ENCODE results near the gene PAX8.
"Not testable (repeated sequence)": the region's sequence is repeated elsewhere in the genome, so short reads cannot be mapped to it uniquely, and the experiment has no call there.

DNA sequence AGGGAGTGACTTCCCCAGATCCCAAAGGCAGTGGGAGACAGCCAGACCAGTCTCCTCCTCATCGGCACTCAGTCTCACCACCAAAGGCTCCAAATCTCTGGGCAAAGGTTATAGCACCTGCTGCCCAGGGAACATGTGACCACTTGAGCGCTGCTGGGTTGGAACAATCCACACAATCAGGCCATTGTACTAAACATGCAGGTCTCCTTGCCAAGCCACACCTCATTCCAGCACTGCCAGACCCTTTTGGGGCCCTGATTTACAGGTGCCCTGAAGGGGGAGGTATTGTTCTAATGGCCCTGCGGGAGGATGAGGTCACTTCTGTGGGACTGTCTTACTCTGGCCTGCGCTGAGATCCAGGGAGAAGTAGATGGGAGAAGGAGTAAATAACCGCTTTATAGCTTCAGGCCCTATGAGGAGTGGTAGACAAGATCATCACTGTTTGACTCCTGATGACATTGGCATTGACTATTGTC lies 10.0 kb upstream of the PAX8 start:
- TF ChIP-seq, protein P1, sequence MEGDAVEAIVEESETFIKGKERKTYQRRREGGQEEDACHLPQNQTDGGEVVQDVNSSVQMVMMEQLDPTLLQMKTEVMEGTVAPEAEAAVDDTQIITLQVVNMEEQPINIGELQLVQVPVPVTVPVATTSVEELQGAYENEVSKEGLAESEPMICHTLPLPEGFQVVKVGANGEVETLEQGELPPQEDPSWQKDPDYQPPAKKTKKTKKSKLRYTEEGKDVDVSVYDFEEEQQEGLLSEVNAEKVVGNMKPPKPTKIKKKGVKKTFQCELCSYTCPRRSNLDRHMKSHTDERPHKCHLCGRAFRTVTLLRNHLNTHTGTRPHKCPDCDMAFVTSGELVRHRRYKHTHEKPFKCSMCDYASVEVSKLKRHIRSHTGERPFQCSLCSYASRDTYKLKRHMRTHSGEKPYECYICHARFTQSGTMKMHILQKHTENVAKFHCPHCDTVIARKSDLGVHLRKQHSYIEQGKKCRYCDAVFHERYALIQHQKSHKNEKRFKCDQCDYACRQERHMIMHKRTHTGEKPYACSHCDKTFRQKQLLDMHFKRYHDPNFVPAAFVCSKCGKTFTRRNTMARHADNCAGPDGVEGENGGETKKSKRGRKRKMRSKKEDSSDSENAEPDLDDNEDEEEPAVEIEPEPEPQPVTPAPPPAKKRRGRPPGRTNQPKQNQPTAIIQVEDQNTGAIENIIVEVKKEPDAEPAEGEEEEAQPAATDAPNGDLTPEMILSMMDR (IDR thresholded peaks at IDR 0.05) = not testable (repeated sequence)
- TF ChIP-seq POLR2A (IDR thresholded peaks at IDR 0.05) = not testable (repeated sequence)

Data from heart left ventricle (tissue), 13 donors.